LoVo (cell line): ENCODE data around the gene ZNF574.
"Not testable (repeated sequence)": the region's sequence is repeated elsewhere in the genome, so short reads cannot be mapped to it uniquely, and the experiment has no call there.

Experiments used
- DNase-seq: peaks from one replicate; pipeline ENCODE4 v3.0.0-alpha.2; 2016; ENCODE audit warnings: low spot score

The ZNF574 gene

GRCh38 chr19:42075616-42076379, at the start of gene ZNF574:
Gene ZNF574, plus strand, starts transcription at chr19:42076166. Its CDS starts 2,441 bp downstream, at chr19:42078607.
- peak; percentile 99 for DNase-seq

GRCh38 chr19:42028304-42029216, 47.4 kb upstream of the ZNF574 start:
- no peak for DNase-seq

- DNase-seq = no peak
Measured at GRCh38 chr19:42030645-42031440, 45.1 kb upstream of the ZNF574 start.

- DNase-seq = peak; percentile 58
Measured at GRCh38 chr19:42032431-42032830, 43.5 kb upstream of the ZNF574 start.

DNA sequence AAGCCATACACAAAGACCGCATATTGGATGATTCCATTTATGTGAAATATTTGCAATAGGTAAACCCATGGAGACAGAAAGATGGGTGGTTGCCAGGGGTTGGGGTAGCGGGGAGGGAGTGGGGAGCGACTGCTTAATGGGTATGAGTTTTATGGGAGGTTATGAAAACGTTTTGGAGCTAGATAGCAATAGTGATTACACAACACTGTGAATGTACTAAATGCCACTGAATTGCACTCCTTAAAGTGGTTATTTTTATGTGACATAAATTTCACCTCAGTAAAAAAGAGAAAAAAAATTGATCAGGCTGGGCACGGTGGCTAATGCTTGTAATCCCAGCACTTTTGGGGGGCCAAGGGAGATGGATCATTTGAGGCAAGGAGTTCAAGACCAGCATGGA, 42.6 kb upstream of the ZNF574 start:
- no peak for DNase-seq

DNA sequence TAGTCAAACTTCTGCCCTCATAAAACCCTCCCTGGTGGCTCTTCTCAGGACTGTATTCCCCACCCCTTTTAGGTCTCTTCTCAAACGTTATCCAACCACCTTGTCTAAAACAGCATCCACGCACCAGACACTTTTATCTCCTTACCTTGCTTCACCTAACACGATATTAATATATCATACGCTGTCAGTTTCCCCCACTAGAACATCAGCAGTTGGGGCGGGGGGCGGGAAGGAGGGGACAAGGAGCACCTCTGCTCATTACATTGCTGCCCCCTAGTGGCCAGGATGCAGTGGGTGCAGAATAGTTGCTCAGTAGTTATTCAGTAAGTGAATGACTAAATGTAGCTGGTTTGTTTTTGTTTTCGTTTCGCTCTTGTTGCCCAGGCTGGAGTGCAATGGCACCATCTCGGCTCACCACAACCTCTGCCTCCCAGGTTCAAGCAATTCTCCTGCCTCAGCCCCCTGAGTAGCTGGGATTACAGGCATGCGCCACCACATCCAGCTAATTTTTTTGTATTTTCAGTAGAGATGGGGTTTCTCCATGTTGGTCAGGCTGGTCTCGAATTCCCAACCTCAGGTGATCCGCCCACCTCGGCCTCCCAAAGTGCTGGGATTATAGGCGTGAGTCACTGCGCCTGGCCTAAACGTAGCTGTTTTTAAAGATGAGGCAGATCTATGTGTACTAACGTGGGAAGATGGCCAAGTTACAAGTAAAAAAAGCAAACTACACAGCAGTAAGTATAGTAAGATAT, 41.1 kb upstream of the ZNF574 start:
- peak; percentile 58 for DNase-seq

DNA sequence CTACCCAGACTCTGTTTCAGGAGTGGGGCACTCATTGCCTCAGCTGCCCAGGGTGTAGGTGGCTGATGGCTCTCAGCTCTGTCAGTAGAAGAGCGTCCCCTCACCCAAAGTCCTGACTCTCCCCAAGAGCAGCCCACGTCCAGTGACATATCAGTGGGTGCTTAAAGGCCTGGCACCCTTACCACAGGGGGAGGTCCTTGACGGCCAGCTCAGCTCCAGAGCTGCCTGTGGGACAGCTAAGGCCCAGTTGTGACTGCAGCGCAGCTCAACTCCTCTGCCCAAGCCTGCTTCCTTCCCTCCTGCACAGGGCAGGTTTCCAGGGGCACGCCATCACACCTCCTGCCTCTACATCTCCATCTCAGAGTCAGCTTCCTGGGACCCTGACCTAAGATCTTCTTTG, 38.3 kb upstream of the ZNF574 start:
- DNase-seq = no peak

- DNase-seq = no peak
Measured at GRCh38 chr19:42038666-42039065, 37.3 kb upstream of the ZNF574 start.

DNA sequence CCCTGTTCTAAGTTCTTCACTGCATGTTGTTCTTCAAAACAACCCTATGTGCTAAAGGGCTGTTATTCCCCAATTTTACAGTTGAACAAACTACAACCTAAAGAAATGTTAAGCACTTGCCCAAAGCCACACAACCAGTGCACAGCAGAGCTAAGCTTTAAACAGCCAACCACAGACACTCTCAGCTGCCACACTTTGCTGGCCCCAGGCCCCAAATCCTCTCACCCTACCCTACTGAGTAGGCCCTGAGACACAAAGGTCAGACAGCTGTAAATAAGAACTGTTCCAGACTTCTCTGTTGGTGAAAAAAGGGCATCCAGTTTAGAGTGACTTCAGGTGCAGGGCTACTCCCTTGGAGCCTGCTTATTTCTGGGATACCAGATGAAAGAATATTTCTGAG, 35.9 kb upstream of the ZNF574 start:
- no peak for DNase-seq

- DNase-seq = not testable (repeated sequence)
Measured at GRCh38 chr19:42040491-42040890, 35.5 kb upstream of the ZNF574 start.

DNA sequence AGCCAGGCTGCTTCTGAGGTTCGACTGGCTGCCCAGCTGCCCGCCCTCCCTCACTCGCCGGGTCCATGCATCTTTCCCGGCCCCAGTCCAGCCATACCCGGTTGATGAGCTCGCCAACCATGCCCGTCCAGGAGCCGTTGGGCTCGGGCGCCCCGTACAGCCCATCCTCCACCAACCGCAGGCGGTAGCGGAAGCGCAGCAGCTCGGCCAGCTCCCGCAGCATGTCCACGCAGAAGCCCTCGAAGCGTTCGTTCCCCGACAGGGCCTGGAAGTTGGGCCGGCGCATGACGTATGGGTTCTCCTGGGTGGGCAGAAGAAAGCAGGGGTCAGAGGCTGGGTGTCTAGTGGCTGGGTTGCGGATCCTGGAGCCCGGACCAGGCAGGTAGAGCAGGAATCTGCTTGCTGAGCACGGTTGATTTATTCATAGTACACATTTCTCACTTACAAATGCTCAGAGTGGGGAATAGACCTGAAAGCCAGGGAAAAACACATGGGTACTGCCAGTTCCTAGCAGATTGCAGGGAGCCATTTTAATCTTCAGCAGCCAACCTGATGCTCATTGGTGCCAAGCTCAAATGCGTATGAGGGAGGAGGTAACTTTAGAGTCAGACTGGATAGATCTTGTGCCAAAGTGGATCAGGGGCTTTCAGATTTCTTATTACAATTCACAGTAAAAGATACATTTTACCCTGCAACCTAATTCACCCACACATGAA, 33.4 kb upstream of the ZNF574 start:
- DNase-seq = no peak

DNA sequence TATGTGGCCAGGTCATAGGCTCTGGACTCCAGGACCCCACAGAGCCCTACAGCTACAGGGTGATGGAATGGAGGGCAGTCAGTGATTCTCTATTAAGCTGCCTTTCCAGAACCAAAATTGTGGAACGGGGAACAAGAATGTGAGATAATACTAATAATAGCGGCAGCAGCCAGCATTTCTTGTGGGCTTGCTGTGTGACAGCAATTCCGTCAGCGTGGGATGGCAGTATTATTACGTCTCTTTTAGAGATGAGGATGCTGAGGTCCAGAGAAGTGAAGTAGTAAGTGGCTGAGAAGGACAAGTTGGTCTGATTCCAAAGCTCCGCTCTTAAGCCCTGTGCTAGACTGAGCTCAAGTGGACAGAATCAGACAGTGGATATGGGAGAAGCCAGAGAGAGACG, 30.4 kb upstream of the ZNF574 start:
- DNase-seq = no peak

- DNase-seq = peak; percentile 52
Measured at GRCh38 chr19:42048992-42049391, 27.0 kb upstream of the ZNF574 start.

DNA sequence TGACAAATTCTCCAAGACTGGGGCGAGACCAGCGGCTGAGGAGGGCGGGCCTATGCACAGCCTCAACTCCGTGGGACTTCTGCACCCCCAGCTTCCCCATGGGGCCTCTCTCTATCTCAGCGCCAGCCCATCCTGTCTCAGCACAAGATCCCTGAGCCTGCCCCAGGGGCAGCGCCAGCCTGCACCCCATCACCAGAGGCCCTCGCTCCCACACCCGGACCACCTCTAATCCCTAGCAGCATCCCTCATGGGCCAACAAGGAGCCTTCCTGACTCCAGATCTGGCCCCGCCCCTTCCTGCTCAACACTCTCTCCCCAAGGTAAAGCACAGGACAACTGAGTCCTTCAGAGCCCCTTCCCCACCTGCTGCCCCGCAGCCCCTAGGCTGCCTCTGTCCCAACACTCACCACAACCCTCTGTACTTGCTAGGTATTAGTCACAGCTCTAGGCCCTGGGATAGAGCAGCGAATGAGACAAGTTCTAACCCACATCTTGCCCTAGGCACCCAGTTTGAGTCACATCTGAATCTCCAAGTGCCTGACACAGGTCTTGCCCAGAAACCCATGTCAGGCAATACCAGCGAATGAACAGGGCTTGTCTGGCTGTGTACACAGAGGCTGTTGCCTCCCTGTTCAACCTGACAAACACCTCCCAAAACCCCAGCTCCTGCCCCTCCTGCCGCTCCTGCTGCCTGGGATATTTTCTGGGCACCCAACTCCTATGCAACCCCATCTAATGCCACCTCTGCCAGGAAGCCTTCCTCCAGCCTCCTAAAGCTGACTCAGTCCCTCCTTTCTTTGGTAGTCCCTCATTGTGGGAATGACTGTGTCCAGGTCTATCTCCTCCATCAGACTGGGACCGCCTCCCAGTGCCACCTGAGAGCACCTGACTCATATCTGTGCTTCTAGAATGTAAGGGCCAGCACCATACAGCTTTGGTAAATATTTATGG, 24.5 kb upstream of the ZNF574 start:
- DNase-seq = peak; percentile 25

- DNase-seq = no peak
Measured at GRCh38 chr19:42052241-42052863, 23.6 kb upstream of the ZNF574 start.

DNA sequence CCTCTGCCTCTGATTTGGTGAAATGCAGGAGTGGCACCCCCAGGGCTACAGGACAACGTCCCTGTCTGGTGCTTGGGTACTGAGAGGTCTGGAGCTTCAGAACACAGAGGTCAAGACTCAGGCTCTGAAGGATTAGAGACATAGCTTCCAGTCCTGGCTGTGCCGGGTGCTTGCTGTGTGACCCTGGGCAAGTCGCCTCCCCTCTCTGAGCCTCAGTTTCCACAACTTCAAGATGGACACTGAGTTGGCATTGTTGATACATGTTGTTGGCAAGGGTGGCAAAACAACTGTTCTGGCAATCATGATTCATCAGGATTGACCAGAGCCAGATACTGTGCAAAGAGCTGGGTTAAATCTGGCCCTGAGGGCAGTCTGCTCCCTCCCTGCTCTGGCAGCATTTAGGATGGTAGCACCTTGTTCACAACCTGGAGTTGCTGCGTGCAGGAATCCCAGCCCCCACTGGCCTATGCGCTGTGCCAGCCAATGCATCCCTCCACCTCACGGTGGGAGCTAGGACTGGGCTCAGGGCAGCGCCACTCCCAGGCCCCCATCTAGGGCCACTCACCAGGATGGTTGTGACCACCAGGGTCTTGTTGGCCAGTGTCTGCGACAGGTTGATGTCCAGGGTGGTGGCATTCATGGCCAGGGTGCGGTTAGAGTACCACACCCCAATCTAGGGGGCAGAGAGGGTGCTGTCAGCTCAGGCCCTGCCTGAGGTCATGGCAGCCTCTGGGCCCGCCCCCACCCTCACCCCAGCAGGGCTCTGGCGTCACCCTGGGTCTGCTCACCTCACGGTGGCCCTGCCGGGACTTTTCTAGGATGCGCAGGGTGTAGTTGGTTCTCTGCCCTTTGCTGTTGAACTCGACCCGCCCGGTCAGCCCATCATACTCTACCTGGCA, 22.7 kb upstream of the ZNF574 start:
- DNase-seq = no peak

DNA sequence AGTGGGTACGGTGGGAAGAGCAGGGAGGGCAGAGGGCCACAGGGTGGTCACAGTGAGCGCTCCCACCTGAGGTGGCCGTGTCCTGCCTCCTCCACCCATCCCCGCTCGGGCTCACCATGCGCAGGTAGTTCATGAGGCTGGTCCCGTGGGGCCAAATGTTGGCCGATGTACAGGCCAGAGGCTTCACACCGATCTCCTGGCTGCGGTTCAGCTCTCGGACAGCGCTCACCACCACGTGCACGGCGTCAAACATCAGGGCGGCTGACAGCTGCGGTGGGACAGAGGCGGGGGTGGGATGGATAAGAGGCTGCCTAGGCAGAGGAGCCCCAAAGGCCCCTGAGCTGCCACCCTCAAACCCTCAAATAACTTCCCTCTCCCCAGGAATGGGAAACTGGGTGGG, 21.8 kb upstream of the ZNF574 start:
- DNase-seq = no peak

DNA sequence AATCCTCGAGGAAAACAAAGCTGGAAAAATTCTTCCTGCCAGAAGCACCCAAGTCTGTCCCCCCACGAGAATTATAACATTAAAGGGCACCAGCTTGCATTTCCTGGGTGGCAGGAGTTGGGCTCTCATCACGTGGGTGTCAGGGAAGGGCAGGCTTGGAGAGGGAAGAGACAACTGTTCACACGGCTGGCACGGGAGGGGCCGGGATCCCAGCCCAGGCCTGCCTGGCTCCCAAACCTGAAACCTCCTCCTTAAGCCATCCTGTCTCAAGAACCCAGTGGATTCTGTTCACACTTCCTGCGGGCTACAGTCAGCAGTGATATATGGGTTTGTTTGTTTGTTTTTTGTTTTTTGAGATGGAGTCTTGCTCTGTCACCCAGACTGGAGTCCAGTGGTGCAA, 18.1 kb upstream of the ZNF574 start:
- no peak for DNase-seq
